Aorta (tissue), 5 donors: ENCODE measurements around the gene NIFK. TPM values are rescaled to one million over a fixed set of nuclear protein-coding genes. Genes with fewer than 3 reads are reported as not detected.
"Not testable (repeated sequence)": the region's sequence is repeated elsewhere in the genome, so short reads cannot be mapped to it uniquely, and the experiment has no call there.

ENCODE experiments used
- ATAC-seq: fragments of 200-7000 bp; cut with Tn5 transposase; one replicate; pipeline ENCODE4 v1.9.1; 2022; ENCODE audit warnings: moderate library complexity; ENCODE audit not compliant: low FRiP score
- DNase-seq, 2 donors: peaks; one replicate each; pipeline ENCODE4 v3.0.0-alpha.2; 2020
- H3K27ac ChIP-seq, 2 donors: one replicate each; pipeline ENCODE4 v1.5.1; 2013; ENCODE audit warnings: low read length in 2 of 2, mild to moderate bottlenecking in 2 of 2, moderate library complexity in 2 of 2, control low read depth in 1 of 2, inconsistent platforms in 1 of 2, low read depth in 1 of 2
- H3K27me3 ChIP-seq, 2 donors: one replicate each; pipeline ENCODE4 v1.6.1; 2013; ENCODE audit warnings: control low read depth in 1 of 2, low read length in 1 of 2, mild to moderate bottlenecking in 1 of 2, moderate library complexity in 1 of 2; ENCODE audit not compliant: insufficient read depth in 2 of 2, control insufficient read depth in 1 of 2
- H3K36me3 ChIP-seq, 2 donors: one replicate each; pipeline ENCODE4 v1.6.1; 2013; ENCODE audit warnings: control low read depth in 1 of 2, low read length in 1 of 2, mild to moderate bottlenecking in 1 of 2; ENCODE audit not compliant: insufficient read depth in 2 of 2, control insufficient read depth in 1 of 2
- H3K4me1 ChIP-seq, 2 donors: one replicate each; pipeline ENCODE4 v1.6.1; 2013; ENCODE audit warnings: low read length in 2 of 2, control low read depth in 1 of 2, mild to moderate bottlenecking in 1 of 2, moderate library complexity in 1 of 2; ENCODE audit not compliant: insufficient read depth in 2 of 2, control insufficient read depth in 1 of 2
- H3K4me3 ChIP-seq, 2 donors: one replicate each; pipeline ENCODE4 v1.5.1; 2013; ENCODE audit warnings: low read length in 2 of 2, control low read depth in 1 of 2, mild to moderate bottlenecking in 1 of 2
- H3K9me3 ChIP-seq: one replicate; pipeline ENCODE4 v1.6.1; 2013; ENCODE audit warnings: mild to moderate bottlenecking, low read length; ENCODE audit not compliant: control insufficient read depth
- WGBS, 2 donors: extraction: QIAGEN DNeasy Blood & Tissue Kit; methylation state at CpG; one replicate each; pipeline ENCODE4 v1.1.7; 2013; 5-methylcytosine and 5-hydroxymethylcytosine counted together
- intact Hi-C, 2 donors: fragments of 100-400 bp; cut with DNase I; formaldehyde crosslinking; loops; one replicate each; pipeline versions ENCODE4 v1.14.2 to v1.15.0; 2022
- polyA plus RNA-seq, 2 donors: library from polyadenylated mRNA; stranded (reverse); fragments of 200-250 nt; gene quantifications; one replicate each; pipeline ENCODE4 v1.2.3, GENCODE V29; 2013
- total RNA-seq, 2 donors: library from RNA; stranded (reverse); fragmentation: NEBNext Ultra II Directional; extraction: Animal tissue kit (Norgen Biotek cat#: 25700); gene quantifications; one replicate each; pipeline ENCODE4 v1.2.1, GENCODE V29; 2021
- donor health status: healthy with polysubstance abuse.
- donor health status: Bipolar disorder and iron deficiency.
- donor health status: DM: no; HTN: no; CAD: no.
- donor health status: DM: no; HTN: no; CAD: no.
- donor health status: DM: yes; HTN: yes; CAD: no.

NIFK gene
- total and polyA plus RNA-seq, 4 donors, result 22.1 to 35.0 (median 33.3) TPM

DNA sequence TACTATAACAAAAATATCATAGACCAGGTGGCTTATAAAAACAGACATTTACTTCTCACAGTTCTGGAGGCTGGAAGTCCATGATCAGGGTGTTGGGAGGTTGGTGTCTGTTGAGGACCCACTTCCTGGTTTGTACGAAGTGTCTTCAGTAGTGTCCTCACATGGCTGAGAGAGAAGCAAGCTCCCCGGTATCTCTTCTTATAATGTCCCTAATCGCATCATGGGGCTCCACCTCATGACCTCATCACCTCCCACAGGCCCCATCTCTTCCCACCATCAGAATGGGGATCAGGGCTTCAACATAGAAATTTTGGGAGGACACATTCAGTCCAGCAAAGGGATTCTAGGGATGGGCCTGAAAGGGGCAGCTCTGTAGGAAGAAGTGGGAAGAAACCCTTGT, 4.8 kb upstream of the NIFK start:
- Histone ChIP-seq H3K4me1 (no peaks in the 10 kb centered on the region), H3K36me3 (no peaks in the 10 kb centered on the region), H3K9me3 (no peaks in the 10 kb centered on the region), H3K27me3 (no peaks in the 10 kb centered on the region), H3K4me3 (no peak overlapping the region), H3K27ac (no peak overlapping the region)
- DNase-seq (no peak), ATAC-seq (no peak)
- intact Hi-C loops, result loop anchor here in 1 of 2 donors (10.0 kb wide), 1 partner anchor 337 kb away; no protein-coding TSS in a partner anchor
- whole genome bisulfite sequencing, 2 donors, result 92 to 94% methylated on average over 3 of the region's 3 CpGs

GRCh38 chr2:121740973-121741372, 4.3 kb upstream of the NIFK start:
- no peak for ATAC-seq

DNA sequence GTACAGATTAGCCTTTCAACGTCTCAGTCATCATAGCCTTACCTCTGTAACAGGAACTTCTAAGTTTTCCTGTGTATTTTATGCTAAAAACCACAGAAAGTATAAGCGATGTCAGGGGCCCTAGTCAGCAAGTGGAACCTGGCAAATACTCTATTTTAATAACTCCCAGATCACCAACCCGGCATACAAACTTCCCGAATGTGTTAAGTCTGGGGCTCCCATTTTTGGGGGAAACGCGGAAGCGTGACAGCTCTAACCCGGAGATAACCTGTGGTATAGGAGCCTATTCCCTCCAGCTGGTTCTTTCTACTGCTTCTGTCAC, 574 bp downstream of the NIFK start:
- Histone ChIP-seq H3K9me3 (no peaks in the 10 kb centered on the region), H3K27ac (peak overlapping the region in 1 of 2 donors; percentile 28), H3K4me1 (no peaks in the 10 kb centered on the region), H3K36me3 (peaks cover 0 to 3% of the 10 kb centered on the region in 2 donors), H3K27me3 (no peaks in the 10 kb centered on the region), H3K4me3 (peak overlapping the region; percentile 22 to 73)
- intact Hi-C loops, result loop anchor here in 1 of 2 donors (1.0 to 5.0 kb wide), 2 partner anchors 19 to 204 kb away; partner anchors contain the start of genes RNU4ATAC and TSN
- DNase-seq, result no peak
- 0% methylated on average over 8 of the region's 8 CpGs for WGBS, 2 donors
- no peak for ATAC-seq

More at GRCh38 chr2:121740973-121741372, 4.3 kb upstream of the NIFK start:
- Histone ChIP-seq H3K4me1 (no peaks in the 10 kb centered on the region), H3K4me3 (no peak overlapping the region), H3K9me3 (no peaks in the 10 kb centered on the region), H3K36me3 (no peaks in the 10 kb centered on the region), H3K27ac (no peak overlapping the region), H3K27me3 (no peaks in the 10 kb centered on the region)
- intact Hi-C loops, result loop anchor here in 1 of 2 donors (10.0 kb wide), 1 partner anchor 336 kb away; no protein-coding TSS in a partner anchor
- no peak for DNase-seq
- WGBS, 2 donors, result 83 to 93% methylated on average over 6 of the region's 6 CpGs

GRCh38 chr2:121735518-121736074, 1.1 kb downstream of the NIFK start:
- intact Hi-C loops, result loop anchor here in 1 of 2 donors (1.0 to 5.0 kb wide), 2 partner anchors 20 to 203 kb away; partner anchors contain the start of genes RNU4ATAC and TSN
- no peaks in the 10 kb centered on the region for H3K4me1 ChIP-seq
- 19 to 24% methylated on average over 10 of the region's 10 CpGs for WGBS, 2 donors
- peak overlapping the region; percentile 22 to 73 for H3K4me3 ChIP-seq
- H3K27ac ChIP-seq, result no peak overlapping the region
- no peaks in the 10 kb centered on the region for H3K27me3 ChIP-seq
- peaks cover 0 to 4% of the 10 kb centered on the region in 2 donors for H3K36me3 ChIP-seq
- ATAC-seq (no peak), DNase-seq (no peak)
- no peaks in the 10 kb centered on the region for H3K9me3 ChIP-seq

- H3K27ac ChIP-seq, H3K4me1 ChIP-seq, ATAC-seq, H3K9me3 ChIP-seq, H3K27me3 ChIP-seq, DNase-seq, H3K4me3 ChIP-seq, H3K36me3 ChIP-seq, intact Hi-C loops: not testable (repeated sequence)
- 94% methylated on average over 11 of the region's 11 CpGs for WGBS, 2 donors
Observed at GRCh38 chr2:121734544-121734943, 2.1 kb downstream of the NIFK start.

DNA sequence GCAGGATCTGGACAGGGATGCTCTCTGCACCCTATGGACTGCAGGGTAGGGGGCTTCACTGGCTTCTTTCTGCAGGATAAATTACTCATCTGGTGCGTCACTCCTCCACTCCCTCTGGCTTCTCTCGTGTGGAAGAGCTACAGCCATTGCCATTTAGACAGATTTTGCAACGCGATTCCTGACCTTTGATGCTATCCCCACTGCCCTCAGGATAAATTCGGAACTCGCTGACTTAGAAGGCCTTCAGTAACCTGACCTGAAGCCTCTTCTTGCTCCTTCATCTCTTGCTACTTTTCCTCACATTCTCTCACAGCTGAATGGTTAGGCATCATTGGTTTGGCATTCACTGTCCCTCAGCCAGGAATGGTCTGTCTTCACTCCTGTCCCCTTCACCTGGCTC, 5.3 kb downstream of the NIFK start:
- WGBS, 2 donors, result 82 to 90% methylated on average over 6 of the region's 6 CpGs
- intact Hi-C loops, result no loop called here
- H3K27ac ChIP-seq, result no peak overlapping the region
- H3K4me1 ChIP-seq, result no peaks in the 10 kb centered on the region
- no peak overlapping the region for H3K4me3 ChIP-seq
- H3K9me3 ChIP-seq, result no peaks in the 10 kb centered on the region
- ATAC-seq, result no peak
- H3K36me3 ChIP-seq, result peaks cover 0 to 8% of the 10 kb centered on the region in 2 donors
- H3K27me3 ChIP-seq, result no peaks in the 10 kb centered on the region
- DNase-seq, result no peak

DNA sequence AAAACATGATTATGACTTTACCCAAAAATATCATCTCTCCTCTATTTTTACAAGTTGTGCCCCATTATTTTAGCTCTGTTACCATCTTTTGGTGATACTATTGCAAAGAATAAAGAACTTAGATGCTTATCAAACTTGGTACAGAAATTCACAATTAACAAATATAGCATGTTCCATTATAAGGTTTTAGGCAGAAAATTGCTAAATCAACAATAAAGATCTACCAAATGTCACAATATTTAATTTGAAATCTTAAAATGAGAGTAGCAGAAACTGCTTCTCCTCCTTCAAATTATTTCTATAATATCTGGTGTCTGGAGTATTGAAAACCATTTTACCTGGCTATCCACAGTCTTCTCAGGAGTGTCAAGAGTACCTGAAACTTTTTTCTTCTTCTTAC, 8.7 kb downstream of the NIFK start:
- Histone ChIP-seq H3K9me3 (no peaks in the 10 kb centered on the region), H3K27ac (no peak overlapping the region), H3K4me1 (peaks cover 0 to 3% of the 10 kb centered on the region in 2 donors), H3K36me3 (peaks cover 0 to 8% of the 10 kb centered on the region in 2 donors), H3K27me3 (no peaks in the 10 kb centered on the region), H3K4me3 (no peak overlapping the region)
- no peak for DNase-seq
- ATAC-seq, result no peak
- intact Hi-C loops, result no loop called here

GRCh38 chr2:121727332-121727731, 9.3 kb downstream of the NIFK start:
- intact Hi-C loops, result no loop called here
- Histone ChIP-seq H3K27ac (no peak overlapping the region), H3K36me3 (peaks cover 0 to 8% of the 10 kb centered on the region in 2 donors), H3K9me3 (no peaks in the 10 kb centered on the region), H3K4me3 (no peak overlapping the region), H3K27me3 (no peaks in the 10 kb centered on the region), H3K4me1 (peaks cover 0 to 3% of the 10 kb centered on the region in 2 donors)
- WGBS, 2 donors, result 93 to 94% methylated on average over 2 of the region's 2 CpGs
- no peak for DNase-seq
- ATAC-seq, result no peak

DNA sequence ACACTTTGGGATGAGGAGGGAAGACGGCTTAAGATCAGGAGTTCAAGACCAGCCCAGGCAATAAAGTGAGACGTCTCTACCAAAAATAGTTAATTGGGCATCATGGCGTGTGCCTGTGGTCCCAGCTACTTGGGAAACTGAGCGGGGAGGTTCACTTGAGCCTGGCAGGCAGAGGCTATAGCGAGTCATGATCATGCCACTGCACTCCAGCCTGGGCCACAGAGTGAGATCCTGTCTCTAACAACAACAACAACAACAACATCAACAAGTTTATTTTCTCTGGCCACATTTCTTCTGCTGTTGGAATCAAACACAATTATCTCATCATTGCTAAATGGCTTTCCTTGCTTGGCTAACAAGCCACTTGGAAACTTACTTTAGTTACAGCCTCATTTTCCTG, 13.4 kb downstream of the NIFK start:
- 76% methylated on average over 5 of the region's 5 CpGs for WGBS, 2 donors
- Histone ChIP-seq H3K27me3 (no peaks in the 10 kb centered on the region), H3K9me3 (no peaks in the 10 kb centered on the region), H3K27ac (no peak overlapping the region), H3K4me1 (peaks cover 0 to 4% of the 10 kb centered on the region in 2 donors), H3K36me3 (no peaks in the 10 kb centered on the region), H3K4me3 (no peak overlapping the region)
- ATAC-seq (no peak), DNase-seq (no peak)
- intact Hi-C loops, result no loop called here
